ENCODE measurements around the gene PCDHGA12.

PCDHGA12 gene

GRCh38 chr5:141439411-141440141, 9.3 kb downstream of the PCDHGA12 start:
- no peak for DNase-seq (ENCODE audit: low spot score)
- no peak for FAIRE-seq

- FAIRE-seq, result no peak
- no peak for DNase-seq (ENCODE audit: low spot score)
Measured at GRCh38 chr5:141440341-141440740, 10.0 kb downstream of the PCDHGA12 start.

GRCh38 chr5:141441571-141442170, 11.4 kb downstream of the PCDHGA12 start:
- no peak for FAIRE-seq
- no peak for DNase-seq (ENCODE audit: low spot score)

GRCh38 chr5:141465351-141465750, 35.0 kb downstream of the PCDHGA12 start:
- FAIRE-seq (no peak), DNase-seq (ENCODE audit: low spot score) (no peak)

GRCh38 chr5:141475625-141476131, 45.4 kb downstream of the PCDHGA12 start, which contains the start of gene PCDHGC3:
TSS of gene PCDHGC3 (plus strand) at chr5:141475966. CDS start at chr5:141476117, 151 bp downstream.
- FAIRE-seq (no peak), DNase-seq (ENCODE audit: low spot score) (peak; percentile 91)

DNA sequence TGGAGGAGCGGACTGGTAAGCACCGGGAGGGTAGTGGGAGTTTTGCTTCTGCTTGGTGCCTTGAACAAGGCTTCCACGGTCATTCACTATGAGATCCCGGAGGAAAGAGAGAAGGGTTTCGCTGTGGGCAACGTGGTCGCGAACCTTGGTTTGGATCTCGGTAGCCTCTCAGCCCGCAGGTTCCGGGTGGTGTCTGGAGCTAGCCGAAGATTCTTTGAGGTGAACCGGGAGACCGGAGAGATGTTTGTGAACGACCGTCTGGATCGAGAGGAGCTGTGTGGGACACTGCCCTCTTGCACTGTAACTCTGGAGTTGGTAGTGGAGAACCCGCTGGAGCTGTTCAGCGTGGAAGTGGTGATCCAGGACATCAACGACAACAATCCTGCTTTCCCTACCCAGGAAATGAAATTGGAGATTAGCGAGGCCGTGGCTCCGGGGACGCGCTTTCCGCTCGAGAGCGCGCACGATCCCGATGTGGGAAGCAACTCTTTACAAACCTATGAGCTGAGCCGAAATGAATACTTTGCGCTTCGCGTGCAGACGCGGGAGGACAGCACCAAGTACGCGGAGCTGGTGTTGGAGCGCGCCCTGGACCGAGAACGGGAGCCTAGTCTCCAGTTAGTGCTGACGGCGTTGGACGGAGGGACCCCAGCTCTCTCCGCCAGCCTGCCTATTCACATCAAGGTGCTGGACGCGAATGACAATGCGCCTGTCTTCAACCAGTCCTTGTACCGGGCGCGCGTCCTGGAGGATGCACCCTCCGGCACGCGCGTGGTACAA, 46.0 kb downstream of the PCDHGA12 start:
- FAIRE-seq (no peak), DNase-seq (ENCODE audit: low spot score) (peak; percentile 55)

GRCh38 chr5:141477044-141477575, 46.8 kb downstream of the PCDHGA12 start:
- DNase-seq (ENCODE audit: low spot score) (no peak), FAIRE-seq (no peak)

GRCh38 chr5:141477815-141478214, 47.5 kb downstream of the PCDHGA12 start:
- FAIRE-seq (no peak), DNase-seq (ENCODE audit: low spot score) (no peak)

- DNase-seq (ENCODE audit: low spot score) (no peak), FAIRE-seq (no peak)
Measured at GRCh38 chr5:141478321-141478945, 48.1 kb downstream of the PCDHGA12 start.

DNA sequence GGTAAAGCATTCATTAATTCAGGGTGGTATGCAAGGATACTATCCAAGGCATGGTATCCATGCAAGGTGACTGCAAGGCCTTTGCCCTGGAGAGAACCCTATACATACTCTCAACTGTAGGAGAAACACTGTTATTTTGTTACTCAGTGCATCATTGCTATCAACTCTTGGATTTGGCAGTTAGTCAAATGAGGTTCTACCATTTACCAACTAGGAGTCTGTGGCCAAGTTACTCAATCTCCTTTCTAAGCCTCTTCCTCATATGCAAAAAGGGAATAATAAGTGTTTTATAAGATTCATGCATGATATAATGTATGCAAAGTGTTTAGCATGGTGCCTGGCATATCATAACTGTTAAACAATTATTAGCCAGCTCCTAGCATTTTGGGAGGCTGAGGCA, 49.5 kb downstream of the PCDHGA12 start:
- DNase-seq (ENCODE audit: low spot score), result no peak
- FAIRE-seq, result no peak
